WTC11 (cell line): ENCODE results near the gene SUPT3H. TPM values are rescaled to one million over a fixed set of nuclear protein-coding genes. Genes with fewer than 3 reads are reported as not detected.
"Not testable (repeated sequence)": the region's sequence is repeated elsewhere in the genome, so short reads cannot be mapped to it uniquely, and the experiment has no call there.

Experiments
- ATAC-seq: fragments of 200-7000 bp; cut with Tn5 transposase; 2 replicates; pipeline ENCODE4 v1.10.0; 2021; ENCODE audit warnings: mild to moderate bottlenecking, moderate library complexity
- CTCF ChIA-PET: fragments of 300-600 bp; sonication (Branson Sonifier 250); formaldehyde crosslinking; loops from one replicate; lab custom pipeline; 2021; ENCODE audit warnings: antibody characterized with exemption; lab: Charles Lee
- POLR2A ChIA-PET: fragments of 350-600 bp; sonication (Branson Sonifier 250); formaldehyde crosslinking; loops from one replicate; lab custom pipeline; 2021; ENCODE audit warnings: antibody characterized with exemption; lab: Charles Lee
- DNase-seq: peaks from one replicate; pipeline ENCODE4 v3.0.0; 2021; ENCODE audit warnings: low spot score
- H3K27ac Mint-ChIP-seq: 2 replicates; pipeline ENCODE4 v1.8.0; 2021; ENCODE audit warnings: mixed read lengths
- H3K27me3 Mint-ChIP-seq: 2 replicates; pipeline ENCODE4 v1.8.0; 2021; ENCODE audit warnings: low read depth, mild to moderate bottlenecking, moderate library complexity, mixed read lengths
- H3K36me3 Mint-ChIP-seq: 2 replicates; pipeline ENCODE4 v1.8.0; 2021; ENCODE audit warnings: mixed read lengths
- H3K4me1 Mint-ChIP-seq: 2 replicates; pipeline ENCODE4 v1.8.0; 2022; ENCODE audit warnings: mixed read lengths
- H3K4me3 Mint-ChIP-seq: 2 replicates; pipeline ENCODE4 v1.8.0; 2021; ENCODE audit warnings: mild to moderate bottlenecking, moderate library complexity, mixed read lengths
- H3K9me3 Mint-ChIP-seq: 2 replicates; pipeline ENCODE4 v1.8.0; 2021; ENCODE audit warnings: mixed read lengths
- ATF1 ChIP-seq: sonication (generic); formaldehyde crosslinking; IDR thresholded peaks from 2 replicates; pipeline ENCODE4 v1.8.1; 2023; ENCODE audit warnings: mild to moderate bottlenecking, moderate library complexity, missing genetic modification reagents
- EMX1 ChIP-seq: fragments of 250-450 bp; sonication (Bioruptor Pico); IDR thresholded peaks from 2 replicates; pipeline ENCODE4 v1.8.0; 2021; ENCODE audit warnings: mild to moderate bottlenecking
- FOXK1 ChIP-seq: sonication (generic); formaldehyde crosslinking; IDR thresholded peaks from 2 replicates; pipeline ENCODE4 v1.8.0; 2022; ENCODE audit warnings: mild to moderate bottlenecking, moderate library complexity, missing genetic modification reagents
- HMGXB4 ChIP-seq: sonication (generic); formaldehyde crosslinking; IDR thresholded peaks from 2 replicates; pipeline ENCODE4 v1.8.1; 2023; ENCODE audit warnings: mild to moderate bottlenecking, moderate library complexity, missing genetic modification reagents
- JAZF1 ChIP-seq: fragments of 250-450 bp; sonication (Bioruptor Pico); IDR thresholded peaks from 2 replicates; pipeline ENCODE4 v1.9.0; 2021; ENCODE audit warnings: moderate library complexity, mild to moderate bottlenecking, inconsistent platforms
- MAX ChIP-seq: sonication (generic); formaldehyde crosslinking; IDR thresholded peaks from 2 replicates; pipeline ENCODE4 v1.8.0; 2022; ENCODE audit warnings: mild to moderate bottlenecking, missing genetic modification reagents
- MYBL2 ChIP-seq: sonication (generic); formaldehyde crosslinking; IDR thresholded peaks from 2 replicates; pipeline ENCODE4 v1.8.1; 2023; ENCODE audit warnings: mild to moderate bottlenecking, moderate library complexity, missing genetic modification reagents
- NFE2L1 ChIP-seq: sonication (generic); formaldehyde crosslinking; IDR thresholded peaks from 2 replicates; pipeline ENCODE4 v1.8.1; 2023; ENCODE audit warnings: missing genetic modification reagents
- PREB ChIP-seq: sonication (generic); formaldehyde crosslinking; IDR thresholded peaks from 2 replicates; pipeline ENCODE4 v1.8.1; 2022; ENCODE audit warnings: mild to moderate bottlenecking, missing genetic modification reagents, moderate library complexity, borderline replicate concordance
- SOX15 ChIP-seq: fragments of 250-450 bp; sonication (Bioruptor Pico); IDR thresholded peaks from 2 replicates; pipeline ENCODE4 v1.9.0; 2021; ENCODE audit warnings: mild to moderate bottlenecking
- TCF7 ChIP-seq: sonication (generic); formaldehyde crosslinking; IDR thresholded peaks from 2 replicates; pipeline ENCODE4 v1.8.0; 2022; ENCODE audit warnings: mild to moderate bottlenecking, low read depth, missing genetic modification reagents, moderate library complexity
- TP53 ChIP-seq: sonication (generic); formaldehyde crosslinking; IDR thresholded peaks from 2 replicates; pipeline ENCODE4 v1.8.1; 2023; ENCODE audit warnings: mild to moderate bottlenecking, missing genetic modification reagents
- ZBTB43 ChIP-seq: sonication (generic); formaldehyde crosslinking; IDR thresholded peaks from 2 replicates; pipeline ENCODE4 v1.8.1; 2023; ENCODE audit warnings: mild to moderate bottlenecking, missing genetic modification reagents
- ZNF138 ChIP-seq: sonication (generic); formaldehyde crosslinking; conservative IDR thresholded peaks from 2 replicates; pipeline ENCODE4 v1.8.1; 2022; ENCODE audit warnings: mild to moderate bottlenecking, moderate library complexity, missing genetic modification reagents
- ZNF263 ChIP-seq: sonication (generic); formaldehyde crosslinking; IDR thresholded peaks from 2 replicates; pipeline ENCODE4 v1.8.1; 2022; ENCODE audit warnings: low read depth, mild to moderate bottlenecking, moderate library complexity, missing genetic modification reagents
- ZNF396 ChIP-seq: fragments of 250-450 bp; sonication (Bioruptor Pico); IDR thresholded peaks from 2 replicates; pipeline ENCODE4 v1.8.0; 2021; ENCODE audit warnings: mild to moderate bottlenecking, moderate library complexity, borderline replicate concordance
- ZNF416 ChIP-seq: fragments of 250-450 bp; sonication (Bioruptor Pico); IDR thresholded peaks from 2 replicates; pipeline ENCODE4 v1.9.0; 2021; ENCODE audit warnings: mild to moderate bottlenecking, inconsistent platforms
- total RNA-seq: library from RNA; stranded (reverse); gene quantifications from 3 replicates; pipeline ENCODE4 v1.2.3, GENCODE V29; 2021
- TF ChIP-seq, protein P1 (sequence below): sonication (generic); formaldehyde crosslinking; IDR thresholded peaks from 2 replicates; pipeline ENCODE4 v1.8.0; 2023; ENCODE audit warnings: mild to moderate bottlenecking, missing genetic modification reagents
- TF ChIP-seq, protein P2 (sequence below): fragments of 250-450 bp; sonication (Bioruptor Pico); IDR thresholded peaks from 2 replicates; pipeline ENCODE4 v1.9.0; 2021; ENCODE audit warnings: mild to moderate bottlenecking
- TF ChIP-seq, protein P3 (sequence below): fragments of 250-450 bp; sonication (Bioruptor Pico); IDR thresholded peaks from 2 replicates; pipeline ENCODE4 v1.9.0; 2021; ENCODE audit warnings: moderate library complexity, mild to moderate bottlenecking, inconsistent platforms, borderline replicate concordance

SUPT3H gene
- total RNA-seq, 1 experiment from 2014 or later, result 15.3 TPM

GRCh38 chr6:44867571-44868334 lies 510.0 kb downstream of the SUPT3H start:
- POLR2A ChIA-PET, result no interaction called here
- peaks cover 36% of the 10 kb centered on the region for H3K9me3 Mint-ChIP-seq
- H3K27me3 Mint-ChIP-seq, result no peaks in the 10 kb centered on the region
- ATAC-seq, result no peak
- no peak for DNase-seq
- H3K4me1 Mint-ChIP-seq, result peaks cover 3% of the 10 kb centered on the region; the same call in 1 of the 2 replicates
- peaks cover 35% of the 10 kb centered on the region for H3K36me3 Mint-ChIP-seq
- CTCF ChIA-PET, result no interaction called here
- no peak overlapping the region for H3K27ac Mint-ChIP-seq
- no peak overlapping the region for H3K4me3 Mint-ChIP-seq
- TF ChIP-seq, protein P1, sequence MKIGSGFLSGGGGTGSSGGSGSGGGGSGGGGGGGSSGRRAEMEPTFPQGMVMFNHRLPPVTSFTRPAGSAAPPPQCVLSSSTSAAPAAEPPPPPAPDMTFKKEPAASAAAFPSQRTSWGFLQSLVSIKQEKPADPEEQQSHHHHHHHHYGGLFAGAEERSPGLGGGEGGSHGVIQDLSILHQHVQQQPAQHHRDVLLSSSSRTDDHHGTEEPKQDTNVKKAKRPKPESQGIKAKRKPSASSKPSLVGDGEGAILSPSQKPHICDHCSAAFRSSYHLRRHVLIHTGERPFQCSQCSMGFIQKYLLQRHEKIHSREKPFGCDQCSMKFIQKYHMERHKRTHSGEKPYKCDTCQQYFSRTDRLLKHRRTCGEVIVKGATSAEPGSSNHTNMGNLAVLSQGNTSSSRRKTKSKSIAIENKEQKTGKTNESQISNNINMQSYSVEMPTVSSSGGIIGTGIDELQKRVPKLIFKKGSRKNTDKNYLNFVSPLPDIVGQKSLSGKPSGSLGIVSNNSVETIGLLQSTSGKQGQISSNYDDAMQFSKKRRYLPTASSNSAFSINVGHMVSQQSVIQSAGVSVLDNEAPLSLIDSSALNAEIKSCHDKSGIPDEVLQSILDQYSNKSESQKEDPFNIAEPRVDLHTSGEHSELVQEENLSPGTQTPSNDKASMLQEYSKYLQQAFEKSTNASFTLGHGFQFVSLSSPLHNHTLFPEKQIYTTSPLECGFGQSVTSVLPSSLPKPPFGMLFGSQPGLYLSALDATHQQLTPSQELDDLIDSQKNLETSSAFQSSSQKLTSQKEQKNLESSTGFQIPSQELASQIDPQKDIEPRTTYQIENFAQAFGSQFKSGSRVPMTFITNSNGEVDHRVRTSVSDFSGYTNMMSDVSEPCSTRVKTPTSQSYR (CRISPR knock-in tag), result no peak
- no peak for TF ChIP-seq HMGXB4 (CRISPR knock-in tag)
- no peak for TF ChIP-seq ZNF416 (CRISPR knock-in tag)
- TF ChIP-seq, protein P2, sequence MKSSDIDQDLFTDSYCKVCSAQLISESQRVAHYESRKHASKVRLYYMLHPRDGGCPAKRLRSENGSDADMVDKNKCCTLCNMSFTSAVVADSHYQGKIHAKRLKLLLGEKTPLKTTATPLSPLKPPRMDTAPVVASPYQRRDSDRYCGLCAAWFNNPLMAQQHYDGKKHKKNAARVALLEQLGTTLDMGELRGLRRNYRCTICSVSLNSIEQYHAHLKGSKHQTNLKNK, result no peak
- no peak for TF ChIP-seq EMX1 (CRISPR knock-in tag)
- TF ChIP-seq ZNF263 (CRISPR knock-in tag), result no peak
- no peak for TF ChIP-seq TP53 (CRISPR knock-in tag)
- TF ChIP-seq ZNF138, result no peak
- TF ChIP-seq TCF7 (CRISPR knock-in tag), result no peak
- TF ChIP-seq ZNF396 (CRISPR knock-in tag), result no peak
- TF ChIP-seq MAX (CRISPR knock-in tag), result no peak
- TF ChIP-seq FOXK1 (CRISPR knock-in tag), result no peak
- no peak for TF ChIP-seq NFE2L1 (CRISPR knock-in tag)
- no peak for TF ChIP-seq MYBL2
- no peak for TF ChIP-seq JAZF1 (CRISPR knock-in tag)

DNA sequence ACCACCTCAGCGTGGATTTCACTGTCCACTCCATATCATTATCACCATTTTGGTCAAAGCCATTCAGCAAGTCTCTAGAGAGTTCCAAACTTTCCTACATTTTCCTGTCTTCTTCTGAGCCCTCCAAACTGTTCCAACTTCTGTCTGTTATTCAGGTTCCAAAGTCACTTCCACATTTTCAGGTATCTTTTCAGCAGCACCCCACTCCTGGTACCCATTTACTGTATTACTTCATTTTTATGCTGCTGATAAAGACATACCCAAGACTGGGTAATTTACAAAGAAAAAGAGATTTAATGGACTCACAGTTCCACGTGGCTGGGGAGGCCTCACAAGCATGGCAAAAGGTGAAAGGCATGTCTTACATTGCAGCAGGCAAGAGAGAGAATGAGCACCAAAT lies 512.5 kb downstream of the SUPT3H start:
- Mint-ChIP-seq H3K9me3 (peaks cover 36% of the 10 kb centered on the region), H3K36me3 (peaks cover 33% of the 10 kb centered on the region)
- POLR2A ChIA-PET, H3K4me3 Mint-ChIP-seq, H3K4me1 Mint-ChIP-seq, H3K27ac Mint-ChIP-seq, DNase-seq, CTCF ChIA-PET, ATAC-seq, H3K27me3 Mint-ChIP-seq: not testable (repeated sequence)

GRCh38 chr6:44859901-44860410 lies 517.8 kb downstream of the SUPT3H start:
- Mint-ChIP-seq H3K4me3 (no peak overlapping the region), H3K9me3 (peaks cover 20% of the 10 kb centered on the region), H3K4me1 (no peaks in the 10 kb centered on the region), H3K27ac (no peak overlapping the region), H3K36me3 (peaks cover 19% of the 10 kb centered on the region), H3K27me3 (no peaks in the 10 kb centered on the region)
- DNase-seq (no peak), ATAC-seq (no peak)
- TF ChIP-seq, protein P3, sequence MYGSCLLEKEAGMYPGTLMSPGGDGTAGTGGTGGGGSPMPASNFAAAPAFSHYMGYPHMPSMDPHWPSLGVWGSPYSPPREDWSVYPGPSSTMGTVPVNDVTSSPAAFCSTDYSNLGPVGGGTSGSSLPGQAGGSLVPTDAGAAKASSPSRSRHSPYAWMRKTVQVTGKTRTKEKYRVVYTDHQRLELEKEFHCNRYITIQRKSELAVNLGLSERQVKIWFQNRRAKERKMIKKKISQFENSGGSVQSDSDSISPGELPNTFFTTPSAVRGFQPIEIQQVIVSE (CRISPR knock-in tag), result no peak
- TF ChIP-seq PREB (CRISPR knock-in tag) (no peak), FOXK1 (CRISPR knock-in tag) (no peak), ATF1 (no peak), SOX15 (CRISPR knock-in tag) (no peak), ZBTB43 (CRISPR knock-in tag) (no peak)
- CTCF ChIA-PET, result interaction anchor here (1.5 kb wide), 1 partner anchor 384 kb away, joined by 5 read pairs; no protein-coding TSS in a partner anchor
- POLR2A ChIA-PET, result no interaction called here
